ENCODE data around the gene MT1HL1.

DNA sequence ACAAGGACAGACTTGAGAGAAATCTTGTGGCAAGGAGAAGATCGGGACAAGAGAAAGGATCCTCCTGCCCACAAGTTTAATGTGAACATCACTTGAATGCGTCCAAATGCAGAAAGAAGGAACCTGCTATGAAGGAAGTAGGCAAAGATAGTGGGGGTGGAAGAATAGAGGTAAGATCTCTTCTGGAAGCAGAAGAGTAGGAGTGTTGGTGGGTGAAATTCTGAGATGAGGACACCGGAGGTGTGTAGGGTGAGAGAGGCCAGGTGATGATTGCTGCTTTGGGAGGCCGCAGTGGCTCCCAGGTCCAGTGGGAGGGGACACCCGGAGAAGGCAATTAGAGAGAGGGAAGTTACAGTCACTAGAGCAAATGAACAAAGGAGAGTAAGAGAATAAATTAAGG lies 44.6 kb upstream of the MT1HL1 start:
- TF ChIP-seq CTCF (IDR thresholded peaks at IDR 0.05), result no peak
- TF ChIP-seq POLR2A (IDR thresholded peaks at IDR 0.05), result no peak

Measured in suprapubic skin (tissue), 3 donors.